Neural cell (in vitro differentiated cells): ENCODE data around the gene OR6M1.

ENCODE experiments used
- EP300 ChIP-seq: fragments of 450-650 bp; conservative IDR thresholded peaks from 2 replicates; pipeline ENCODE4 v1.6.1; 2014; ENCODE audit warnings: antibody characterized with exemption, mild to moderate bottlenecking, moderate library complexity; ENCODE audit not compliant: poor library complexity, severe bottlenecking
- TF ChIP-seq, protein P1 (sequence below): IDR thresholded peaks from 2 replicates; pipeline ENCODE4 v1.6.1; 2012; ENCODE audit warnings: borderline replicate concordance
- TF ChIP-seq, protein P2 (sequence below): fragments of 450-650 bp; IDR thresholded peaks from 2 replicates; pipeline ENCODE4 v1.5.1; 2014; ENCODE audit warnings: antibody characterized with exemption, mild to moderate bottlenecking, moderate library complexity; ENCODE audit not compliant: poor library complexity, severe bottlenecking

DNA sequence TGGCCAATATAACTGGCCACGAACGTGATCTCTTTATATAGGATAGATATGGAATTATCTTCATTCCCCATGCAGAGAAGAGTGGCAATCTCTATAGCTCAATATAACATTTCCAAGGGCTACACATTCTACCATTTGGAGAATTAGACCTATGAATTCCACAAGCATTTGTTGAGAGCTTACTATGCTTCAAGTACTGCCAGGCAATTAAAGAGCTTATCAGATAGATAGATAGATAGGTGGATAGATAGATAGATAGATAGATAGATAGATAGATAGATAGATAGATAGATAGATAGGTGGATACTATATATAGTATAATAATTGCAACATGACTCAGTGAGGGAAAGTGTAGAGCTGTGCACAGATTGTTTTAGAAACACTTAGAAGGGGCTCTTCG lies 50.3 kb downstream of the OR6M1 start:
- TF ChIP-seq EP300, result no peak
- TF ChIP-seq, protein P1, sequence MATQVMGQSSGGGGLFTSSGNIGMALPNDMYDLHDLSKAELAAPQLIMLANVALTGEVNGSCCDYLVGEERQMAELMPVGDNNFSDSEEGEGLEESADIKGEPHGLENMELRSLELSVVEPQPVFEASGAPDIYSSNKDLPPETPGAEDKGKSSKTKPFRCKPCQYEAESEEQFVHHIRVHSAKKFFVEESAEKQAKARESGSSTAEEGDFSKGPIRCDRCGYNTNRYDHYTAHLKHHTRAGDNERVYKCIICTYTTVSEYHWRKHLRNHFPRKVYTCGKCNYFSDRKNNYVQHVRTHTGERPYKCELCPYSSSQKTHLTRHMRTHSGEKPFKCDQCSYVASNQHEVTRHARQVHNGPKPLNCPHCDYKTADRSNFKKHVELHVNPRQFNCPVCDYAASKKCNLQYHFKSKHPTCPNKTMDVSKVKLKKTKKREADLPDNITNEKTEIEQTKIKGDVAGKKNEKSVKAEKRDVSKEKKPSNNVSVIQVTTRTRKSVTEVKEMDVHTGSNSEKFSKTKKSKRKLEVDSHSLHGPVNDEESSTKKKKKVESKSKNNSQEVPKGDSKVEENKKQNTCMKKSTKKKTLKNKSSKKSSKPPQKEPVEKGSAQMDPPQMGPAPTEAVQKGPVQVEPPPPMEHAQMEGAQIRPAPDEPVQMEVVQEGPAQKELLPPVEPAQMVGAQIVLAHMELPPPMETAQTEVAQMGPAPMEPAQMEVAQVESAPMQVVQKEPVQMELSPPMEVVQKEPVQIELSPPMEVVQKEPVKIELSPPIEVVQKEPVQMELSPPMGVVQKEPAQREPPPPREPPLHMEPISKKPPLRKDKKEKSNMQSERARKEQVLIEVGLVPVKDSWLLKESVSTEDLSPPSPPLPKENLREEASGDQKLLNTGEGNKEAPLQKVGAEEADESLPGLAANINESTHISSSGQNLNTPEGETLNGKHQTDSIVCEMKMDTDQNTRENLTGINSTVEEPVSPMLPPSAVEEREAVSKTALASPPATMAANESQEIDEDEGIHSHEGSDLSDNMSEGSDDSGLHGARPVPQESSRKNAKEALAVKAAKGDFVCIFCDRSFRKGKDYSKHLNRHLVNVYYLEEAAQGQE, result no peak
- TF ChIP-seq, protein P2, sequence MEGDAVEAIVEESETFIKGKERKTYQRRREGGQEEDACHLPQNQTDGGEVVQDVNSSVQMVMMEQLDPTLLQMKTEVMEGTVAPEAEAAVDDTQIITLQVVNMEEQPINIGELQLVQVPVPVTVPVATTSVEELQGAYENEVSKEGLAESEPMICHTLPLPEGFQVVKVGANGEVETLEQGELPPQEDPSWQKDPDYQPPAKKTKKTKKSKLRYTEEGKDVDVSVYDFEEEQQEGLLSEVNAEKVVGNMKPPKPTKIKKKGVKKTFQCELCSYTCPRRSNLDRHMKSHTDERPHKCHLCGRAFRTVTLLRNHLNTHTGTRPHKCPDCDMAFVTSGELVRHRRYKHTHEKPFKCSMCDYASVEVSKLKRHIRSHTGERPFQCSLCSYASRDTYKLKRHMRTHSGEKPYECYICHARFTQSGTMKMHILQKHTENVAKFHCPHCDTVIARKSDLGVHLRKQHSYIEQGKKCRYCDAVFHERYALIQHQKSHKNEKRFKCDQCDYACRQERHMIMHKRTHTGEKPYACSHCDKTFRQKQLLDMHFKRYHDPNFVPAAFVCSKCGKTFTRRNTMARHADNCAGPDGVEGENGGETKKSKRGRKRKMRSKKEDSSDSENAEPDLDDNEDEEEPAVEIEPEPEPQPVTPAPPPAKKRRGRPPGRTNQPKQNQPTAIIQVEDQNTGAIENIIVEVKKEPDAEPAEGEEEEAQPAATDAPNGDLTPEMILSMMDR, result no peak
